Melanocyte of skin (primary cell): ENCODE measurements around the gene SMARCD2. TPM values are rescaled to one million over a fixed set of nuclear protein-coding genes. Genes with fewer than 3 reads are reported as not detected.

ENCODE experiments used
- small RNA-seq, 2 donors: library from RNA; depleted of rRNA; stranded (forward); fragments of <200 nt; gene quantifications; one replicate each; pipeline ENCODE3, GENCODE V24; 2012
- total RNA-seq, 2 donors: library from RNA; depleted of rRNA; stranded (reverse); fragments of >200 nt; gene quantifications; 2 replicates each; pipeline ENCODE4 v1.2.3, GENCODE V29; 2012

SMARCD2 gene
- total RNA-seq: 10 to 100 TPM; 93.6 to 97.7 TPM

DNA sequence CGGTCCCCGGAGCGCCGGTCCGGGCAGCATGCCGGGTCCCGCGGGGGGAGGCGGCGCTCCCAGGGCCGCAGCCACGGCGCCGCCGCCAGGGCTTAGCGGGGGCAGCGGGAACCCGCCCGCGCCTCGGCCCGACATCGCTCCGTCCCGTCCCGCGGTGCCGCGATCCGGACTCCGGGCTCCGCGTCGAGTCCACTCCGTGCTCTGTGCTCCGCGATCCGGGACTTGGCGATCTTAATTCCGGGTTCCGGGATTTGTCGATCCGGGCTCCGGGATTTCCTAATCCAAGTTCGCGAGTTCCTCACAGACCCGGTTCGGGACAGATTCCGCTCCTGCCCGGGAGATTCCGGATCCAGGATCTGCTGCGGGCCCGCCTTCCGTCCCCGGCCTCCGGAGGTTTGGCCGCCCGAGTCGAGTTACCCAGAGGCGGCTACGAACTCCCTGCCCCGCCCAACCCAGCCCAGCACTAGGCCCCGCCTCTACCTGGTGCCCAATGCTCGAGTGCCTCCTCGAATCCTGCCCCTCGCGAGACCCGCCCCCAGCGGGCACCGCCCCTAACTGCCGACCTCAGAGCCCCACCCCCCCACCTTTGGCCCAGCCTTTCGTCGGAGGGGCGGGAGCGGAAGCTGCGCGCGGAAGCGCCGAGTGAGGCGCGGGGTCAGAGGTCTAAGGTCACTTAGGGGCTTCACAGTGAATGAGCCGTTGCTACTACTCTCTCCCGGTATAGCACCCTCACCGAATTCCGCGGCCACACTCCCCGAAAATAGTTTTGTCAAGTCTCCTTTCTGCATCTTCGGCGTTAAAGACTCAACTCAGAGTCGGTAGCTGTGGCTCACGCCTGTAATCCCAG is at the start of gene SMARCD2:
Gene SMARCD2, minus strand, starts transcription at position 146 of the 847 bp plus-strand sequence. Its CDS starts 11 bp downstream, at position 135.

GRCh38 chr17:63881935-63882601 is 39.6 kb upstream of the SMARCD2 start, which contains the start of gene GH2:
TSS of gene GH2 (minus strand) at chr17:63881944. CDS start at chr17:63881801, 143 bp downstream.

DNA sequence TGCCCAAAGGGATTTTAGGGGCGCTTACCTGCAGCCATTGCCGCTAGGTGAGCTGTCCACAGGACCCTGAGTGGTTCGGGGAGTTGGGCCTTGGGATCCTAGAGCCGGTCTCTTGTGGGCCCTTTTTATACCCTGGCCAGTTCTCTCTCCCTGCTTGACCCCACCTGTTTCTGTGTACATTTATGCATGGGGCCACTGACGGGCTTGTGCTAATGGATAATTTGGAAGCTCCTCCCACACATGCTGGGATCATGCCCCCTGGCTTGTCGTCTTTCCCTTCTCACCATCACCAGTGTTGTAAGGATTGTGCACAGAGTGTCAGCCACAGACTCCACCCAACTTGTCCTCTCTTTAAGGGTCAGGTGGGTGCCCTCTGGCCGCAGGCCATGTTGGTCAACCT is 31.1 kb upstream of the SMARCD2 start, which contains the start of gene CSH2:
Gene CSH2, minus strand, starts transcription at position 101 of the 400 bp plus-strand sequence. Its CDS starts 63 bp downstream, at position 38.

DNA sequence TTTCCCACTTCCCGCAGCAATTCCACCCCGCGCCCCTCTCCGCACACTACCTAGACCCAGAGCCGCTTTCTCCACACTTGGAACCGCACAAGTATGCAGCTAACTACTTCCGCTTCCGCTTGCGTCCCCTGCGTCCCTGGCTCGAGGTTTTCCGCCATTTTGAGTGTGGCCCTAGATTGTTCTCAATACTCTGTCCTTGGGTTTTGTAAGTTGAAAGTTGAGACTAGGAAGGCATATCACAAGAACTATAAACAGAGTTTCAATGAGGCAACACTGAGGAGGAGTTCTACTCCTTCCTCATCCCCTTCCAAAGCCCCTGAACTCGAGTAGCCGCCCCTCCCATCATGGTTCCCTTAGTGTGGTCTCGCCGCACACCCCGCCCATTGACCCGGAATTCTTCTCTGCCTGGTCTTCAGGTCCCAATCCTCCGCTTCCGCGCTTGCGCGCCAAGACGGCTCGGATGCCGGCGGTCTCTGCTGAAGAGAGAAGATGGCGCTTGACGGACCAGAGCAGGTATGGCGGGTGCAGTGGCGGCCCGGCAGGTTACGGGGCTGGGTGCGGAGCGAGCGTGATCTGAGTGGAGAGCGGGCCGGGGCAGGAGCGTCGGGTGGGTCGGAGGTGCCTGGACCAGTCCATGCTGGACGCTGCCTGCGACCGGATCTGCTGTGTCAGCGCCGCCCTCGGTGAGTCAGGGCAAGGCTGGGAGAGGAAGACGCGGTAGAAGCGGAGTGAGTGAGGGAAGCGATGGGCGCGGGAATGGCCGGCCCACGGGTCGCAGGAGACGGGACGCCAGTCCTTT is 15.3 kb downstream of the SMARCD2 start, which contains the start of the genes FTSJ3 and PSMC5:
Gene FTSJ3, minus strand, starts transcription at position 662 of the 799 bp plus-strand sequence. CDS start 761 bp downstream, outside the sequence.
Gene PSMC5, plus strand, starts transcription at position 430 of the 799 bp plus-strand sequence. Its CDS starts 60 bp downstream, at position 490.

Small RNA genes within 50 kb of the gene (small RNA-seq; reads per million reads assigned to genes)
- 0 reads per million in 2 donors for gene AC040958.1

Other genes with a start within 250 kb of the SMARCD2 start
- 10 to 100 TPM; 20.0 to 38.3 TPM for gene TACO1, start 241.8 kb downstream of the SMARCD2 start, total RNA-seq
- gene MAP3K3, start 220.3 kb downstream of the SMARCD2 start, total RNA-seq: 10 to 100 TPM; 52.0 to 60.6 TPM
- gene LIMD2, start 142.6 kb downstream of the SMARCD2 start, total RNA-seq: 10 to 100 TPM; 27.2 to 39.0 TPM
- 10 to 100 TPM; 34.3 to 34.4 TPM for gene STRADA, start 100.9 kb downstream of the SMARCD2 start, total RNA-seq
- 10 to 100 TPM; 57.5 to 75.6 TPM for gene CCDC47, start 69.1 kb downstream of the SMARCD2 start, total RNA-seq
- gene DDX42, start 68.5 kb downstream of the SMARCD2 start, total RNA-seq: 10 to 100 TPM; 63.3 to 67.9 TPM
- 10 to 100 TPM; 21.3 to 43.0 TPM for gene PSMC5, start 15.3 kb downstream of the SMARCD2 start, total RNA-seq
- 10 to 100 TPM; 57.8 to 80.9 TPM for gene FTSJ3, start 15.0 kb downstream of the SMARCD2 start, total RNA-seq
- gene CSH2, start 31.0 kb upstream of the SMARCD2 start, total RNA-seq: not detected
- not detected for gene GH2, start 39.3 kb upstream of the SMARCD2 start, total RNA-seq
- gene CSH1, start 53.9 kb upstream of the SMARCD2 start, total RNA-seq: not detected
- not detected for gene CSHL1, start 68.6 kb upstream of the SMARCD2 start, total RNA-seq
- not detected for gene GH1, start 76.2 kb upstream of the SMARCD2 start, total RNA-seq
- gene CD79B, start 89.6 kb upstream of the SMARCD2 start, total RNA-seq: 10 to 100 TPM; 20.6 to 29.0 TPM
- not detected for gene SCN4A, start 130.2 kb upstream of the SMARCD2 start, total RNA-seq
- under 1 TPM in 1 of 2 donors, not detected in 1; under 0.01 TPM for gene PRR29, start 155.7 kb upstream of the SMARCD2 start, total RNA-seq
- gene ICAM2, start 177.9 kb upstream of the SMARCD2 start, total RNA-seq: under 1 TPM in 1 of 2 donors, not detected in 1; 0.33 TPM